Astrocyte (in vitro differentiated cells and primary cell): Measurements from ENCODE around the gene TNFRSF19. TPM values are rescaled to one million over a fixed set of nuclear protein-coding genes. Genes with fewer than 3 reads are reported as not detected.
A peak's percentile ranks its signal among the peaks of the same experiment; 100 is the strongest.

Source experiments
- DNase-seq: peaks from one replicate; pipeline ENCODE4 v3.0.0-alpha.2; 2010; ENCODE audit warnings: low read depth
- FAIRE-seq: peaks from 2 replicates; lab custom pipeline; 2011; peaks lifted over from hg19 to GRCh38; lab: Jason Lieb, UNC
- H2AFZ ChIP-seq: 2 replicates; pipeline ENCODE4 v1.6.0; 2012; ENCODE audit warnings: low read depth, low read length, inconsistent platforms
- H3K27ac ChIP-seq: 2 replicates; pipeline ENCODE4 v1.5.1; 2011; ENCODE audit warnings: low read depth, low read length, inconsistent platforms
- H3K27me3 ChIP-seq: 2 replicates; pipeline ENCODE4 v1.6.0; 2011; ENCODE audit warnings: low read length, inconsistent platforms; ENCODE audit not compliant: insufficient read depth
- H3K36me3 ChIP-seq: 2 replicates; pipeline ENCODE4 v1.5.1; 2011; ENCODE audit warnings: low read length, inconsistent platforms; ENCODE audit not compliant: insufficient read depth
- H3K4me1 ChIP-seq: 2 replicates; pipeline ENCODE4 v1.5.1; 2011; ENCODE audit warnings: low read length, inconsistent platforms; ENCODE audit not compliant: insufficient read depth
- H3K4me2 ChIP-seq: 2 replicates; pipeline ENCODE4 v1.6.0; 2012; ENCODE audit warnings: low read length, inconsistent platforms
- H3K4me3 ChIP-seq: 2 replicates; pipeline ENCODE4 v1.5.1; 2011; ENCODE audit warnings: low read depth, mild to moderate bottlenecking, low read length, inconsistent platforms; ENCODE audit not compliant: insufficient read depth
- H3K79me2 ChIP-seq: 2 replicates; pipeline ENCODE4 v1.6.0; 2012; ENCODE audit warnings: mild to moderate bottlenecking, low read length, inconsistent platforms; ENCODE audit not compliant: insufficient read depth
- H3K9ac ChIP-seq: 2 replicates; pipeline ENCODE4 v1.6.0; 2012; ENCODE audit warnings: mild to moderate bottlenecking, low read length, inconsistent platforms
- H3K9me3 ChIP-seq: 2 replicates; pipeline ENCODE4 v1.5.1; 2012; ENCODE audit warnings: low read depth, mild to moderate bottlenecking, low read length, inconsistent platforms; ENCODE audit not compliant: insufficient read depth
- H4K20me1 ChIP-seq: 2 replicates; pipeline ENCODE4 v1.6.0; 2012; ENCODE audit warnings: low read length, inconsistent platforms; ENCODE audit not compliant: insufficient read depth
- H3K27ac Mint-ChIP-seq: one replicate; pipeline ENCODE4 v1.8.0; 2021; ENCODE audit warnings: mild to moderate bottlenecking, mixed read lengths; ENCODE audit not compliant: unreplicated experiment
- H3K27me3 Mint-ChIP-seq: one replicate; pipeline ENCODE4 v1.8.0; 2021; ENCODE audit warnings: low read depth, mixed read lengths; ENCODE audit not compliant: unreplicated experiment
- H3K36me3 Mint-ChIP-seq: one replicate; pipeline ENCODE4 v1.8.0; 2021; ENCODE audit warnings: low read depth, mixed read lengths; ENCODE audit not compliant: unreplicated experiment
- H3K4me1 Mint-ChIP-seq: one replicate; pipeline ENCODE4 v1.8.0; 2021; ENCODE audit warnings: low read depth, mixed read lengths; ENCODE audit not compliant: unreplicated experiment
- H3K4me3 Mint-ChIP-seq: one replicate; pipeline ENCODE4 v1.8.0; 2021; ENCODE audit warnings: mild to moderate bottlenecking, moderate library complexity, mixed read lengths; ENCODE audit not compliant: unreplicated experiment
- H3K9me3 Mint-ChIP-seq: one replicate; pipeline ENCODE4 v1.8.0; 2021; ENCODE audit warnings: mild to moderate bottlenecking, mixed read lengths; ENCODE audit not compliant: unreplicated experiment
- EZH2 ChIP-seq: IDR thresholded peaks from 2 replicates; pipeline ENCODE4 v1.6.1; 2012; ENCODE audit warnings: mild to moderate bottlenecking, low read length, inconsistent platforms; ENCODE audit not compliant: insufficient read depth
- total RNA-seq: library from RNA; stranded (reverse); gene quantifications from 2 replicates; pipeline ENCODE4 v1.2.1, GENCODE V29; 2021
- TF ChIP-seq, protein P1 (sequence below): IDR thresholded peaks from 2 replicates; pipeline ENCODE4 v1.5.1; 2011; ENCODE audit warnings: low read depth, mild to moderate bottlenecking, inconsistent platforms, low read length, moderate library complexity; ENCODE audit not compliant: insufficient read depth

Gene TNFRSF19
- total RNA-seq, 1 donor from 2014 or later, result 27.8 TPM

DNA sequence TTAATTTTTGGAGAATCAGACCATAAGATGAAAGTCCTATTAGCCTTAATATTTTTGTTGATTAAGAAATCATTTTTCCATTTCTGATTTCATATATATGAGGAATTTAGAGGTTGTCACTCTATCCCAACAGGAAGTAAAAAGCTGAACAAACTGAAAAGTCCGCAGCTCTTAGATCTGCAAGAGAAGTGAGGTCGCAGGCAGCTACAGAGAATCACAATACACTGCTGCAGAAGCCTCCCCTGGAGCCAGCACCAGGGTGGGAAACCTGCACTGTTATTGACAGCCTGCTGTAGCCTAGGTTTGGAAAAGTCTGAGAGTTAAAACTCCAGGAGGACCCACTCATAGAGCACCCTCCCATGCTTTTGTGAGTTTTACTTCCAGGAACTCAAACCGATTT lies 29.9 kb downstream of the TNFRSF19 start:
- no peak overlapping the region for H3K27ac ChIP-seq
- no peaks in the 10 kb centered on the region for H3K79me2 ChIP-seq
- Mint-ChIP-seq H3K27me3 (no peaks in the 10 kb centered on the region), H3K9me3 (peaks cover 4% of the 10 kb centered on the region), H3K27ac (no peak overlapping the region), H3K4me1 (peaks cover 26% of the 10 kb centered on the region), H3K36me3 (peaks cover 23% of the 10 kb centered on the region), H3K4me3 (no peak overlapping the region)
- FAIRE-seq, result no peak
- H4K20me1 ChIP-seq, result no peaks in the 10 kb centered on the region
- H3K4me2 ChIP-seq, result no peak overlapping the region
- no peaks in the 10 kb centered on the region for H3K27me3 ChIP-seq
- H3K36me3 ChIP-seq, result peaks cover 14% of the 10 kb centered on the region
- no peak for DNase-seq
- H2AFZ ChIP-seq, result no peak overlapping the region
- H3K9me3 ChIP-seq, result no peaks in the 10 kb centered on the region
- H3K9ac ChIP-seq, result no peak overlapping the region
- no peak overlapping the region for H3K4me3 ChIP-seq
- H3K4me1 ChIP-seq, result peaks cover 8% of the 10 kb centered on the region
- TF ChIP-seq EZH2, result no peak
- TF ChIP-seq, protein P1, sequence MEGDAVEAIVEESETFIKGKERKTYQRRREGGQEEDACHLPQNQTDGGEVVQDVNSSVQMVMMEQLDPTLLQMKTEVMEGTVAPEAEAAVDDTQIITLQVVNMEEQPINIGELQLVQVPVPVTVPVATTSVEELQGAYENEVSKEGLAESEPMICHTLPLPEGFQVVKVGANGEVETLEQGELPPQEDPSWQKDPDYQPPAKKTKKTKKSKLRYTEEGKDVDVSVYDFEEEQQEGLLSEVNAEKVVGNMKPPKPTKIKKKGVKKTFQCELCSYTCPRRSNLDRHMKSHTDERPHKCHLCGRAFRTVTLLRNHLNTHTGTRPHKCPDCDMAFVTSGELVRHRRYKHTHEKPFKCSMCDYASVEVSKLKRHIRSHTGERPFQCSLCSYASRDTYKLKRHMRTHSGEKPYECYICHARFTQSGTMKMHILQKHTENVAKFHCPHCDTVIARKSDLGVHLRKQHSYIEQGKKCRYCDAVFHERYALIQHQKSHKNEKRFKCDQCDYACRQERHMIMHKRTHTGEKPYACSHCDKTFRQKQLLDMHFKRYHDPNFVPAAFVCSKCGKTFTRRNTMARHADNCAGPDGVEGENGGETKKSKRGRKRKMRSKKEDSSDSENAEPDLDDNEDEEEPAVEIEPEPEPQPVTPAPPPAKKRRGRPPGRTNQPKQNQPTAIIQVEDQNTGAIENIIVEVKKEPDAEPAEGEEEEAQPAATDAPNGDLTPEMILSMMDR, result no peak

DNA sequence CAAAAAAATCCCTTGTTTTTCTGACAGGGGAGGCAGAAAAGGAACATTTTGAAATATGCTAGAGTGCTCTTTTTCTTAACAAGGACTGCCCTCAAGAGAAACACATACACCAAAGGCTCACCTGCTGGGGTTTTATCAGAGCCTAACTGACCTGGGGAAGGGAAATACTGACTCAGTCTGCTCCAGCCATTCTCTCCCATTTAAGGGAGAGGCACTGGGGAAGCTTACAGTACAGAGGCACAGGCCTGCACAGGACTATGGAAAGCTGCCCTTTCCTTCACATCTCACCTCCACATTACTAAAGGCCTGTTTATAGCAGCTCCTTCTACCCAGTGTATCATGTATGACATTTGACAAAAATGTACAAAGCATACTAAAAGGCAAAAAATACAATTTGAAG lies 30.3 kb downstream of the TNFRSF19 start:
- FAIRE-seq (peak; percentile 65), DNase-seq (no peak)
- Histone ChIP-seq H3K27ac (no peak overlapping the region), H4K20me1 (no peaks in the 10 kb centered on the region), H3K79me2 (no peaks in the 10 kb centered on the region), H3K9me3 (no peaks in the 10 kb centered on the region), H3K4me1 (peaks cover 8% of the 10 kb centered on the region), H3K4me2 (no peak overlapping the region), H3K36me3 (peaks cover 14% of the 10 kb centered on the region), H3K27me3 (no peaks in the 10 kb centered on the region), H2AFZ (no peak overlapping the region), H3K4me3 (no peak overlapping the region), H3K9ac (no peak overlapping the region)
- TF ChIP-seq, protein P1, result no peak
- TF ChIP-seq EZH2, result no peak
- H3K27ac Mint-ChIP-seq, result peak overlapping the region; percentile 17
- H3K4me1 Mint-ChIP-seq, result peaks cover 26% of the 10 kb centered on the region
- H3K9me3 Mint-ChIP-seq, result peaks cover under 1% of the 10 kb centered on the region
- no peak overlapping the region for H3K4me3 Mint-ChIP-seq
- peaks cover 19% of the 10 kb centered on the region for H3K36me3 Mint-ChIP-seq
- H3K27me3 Mint-ChIP-seq, result no peaks in the 10 kb centered on the region

DNA sequence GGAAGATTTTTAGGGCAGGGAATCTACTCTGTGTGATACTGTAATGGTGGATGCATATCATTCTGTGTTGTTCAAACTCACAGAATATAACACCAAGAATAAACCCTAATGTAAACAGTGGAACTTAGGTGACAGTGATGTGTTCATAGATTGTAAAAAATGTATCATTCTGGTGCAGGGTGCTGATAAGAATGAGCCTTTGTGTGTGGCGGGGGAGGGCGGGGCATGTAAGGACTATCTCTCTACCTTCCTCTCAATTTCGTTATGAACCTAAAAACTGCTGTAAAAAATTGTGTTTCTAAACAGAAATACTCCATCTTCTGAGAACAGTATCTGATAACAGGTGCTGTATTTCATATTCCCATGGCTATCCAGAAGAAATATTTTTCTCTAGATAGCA lies 35.6 kb downstream of the TNFRSF19 start:
- H3K36me3 ChIP-seq, result peaks cover 5% of the 10 kb centered on the region
- H3K4me1 Mint-ChIP-seq, result peaks cover 15% of the 10 kb centered on the region
- no peak overlapping the region for H3K4me3 Mint-ChIP-seq
- H3K79me2 ChIP-seq, result no peaks in the 10 kb centered on the region
- peaks cover 25% of the 10 kb centered on the region for H3K4me1 ChIP-seq
- H4K20me1 ChIP-seq, result no peaks in the 10 kb centered on the region
- H3K4me3 ChIP-seq, result no peak overlapping the region
- no peaks in the 10 kb centered on the region for H3K27me3 ChIP-seq
- DNase-seq (no peak), FAIRE-seq (no peak)
- no peak overlapping the region for H3K27ac ChIP-seq
- H3K4me2 ChIP-seq, result no peak overlapping the region
- H3K9ac ChIP-seq, result no peak overlapping the region
- no peaks in the 10 kb centered on the region for H3K9me3 ChIP-seq
- H3K9me3 Mint-ChIP-seq, result no peaks in the 10 kb centered on the region
- H2AFZ ChIP-seq, result no peak overlapping the region
- TF ChIP-seq, protein P1, result no peak
- no peak for TF ChIP-seq EZH2
- peaks cover 18% of the 10 kb centered on the region for H3K36me3 Mint-ChIP-seq
- H3K27me3 Mint-ChIP-seq, result no peaks in the 10 kb centered on the region
- H3K27ac Mint-ChIP-seq, result no peak overlapping the region
